ENCODE results near the gene KIAA0513. TPM values are rescaled to one million over a fixed set of nuclear protein-coding genes. Genes with fewer than 3 reads are reported as not detected.

Gene KIAA0513
- total RNA-seq, 1 experiment from 2014 or later = 12.4 TPM

DNA sequence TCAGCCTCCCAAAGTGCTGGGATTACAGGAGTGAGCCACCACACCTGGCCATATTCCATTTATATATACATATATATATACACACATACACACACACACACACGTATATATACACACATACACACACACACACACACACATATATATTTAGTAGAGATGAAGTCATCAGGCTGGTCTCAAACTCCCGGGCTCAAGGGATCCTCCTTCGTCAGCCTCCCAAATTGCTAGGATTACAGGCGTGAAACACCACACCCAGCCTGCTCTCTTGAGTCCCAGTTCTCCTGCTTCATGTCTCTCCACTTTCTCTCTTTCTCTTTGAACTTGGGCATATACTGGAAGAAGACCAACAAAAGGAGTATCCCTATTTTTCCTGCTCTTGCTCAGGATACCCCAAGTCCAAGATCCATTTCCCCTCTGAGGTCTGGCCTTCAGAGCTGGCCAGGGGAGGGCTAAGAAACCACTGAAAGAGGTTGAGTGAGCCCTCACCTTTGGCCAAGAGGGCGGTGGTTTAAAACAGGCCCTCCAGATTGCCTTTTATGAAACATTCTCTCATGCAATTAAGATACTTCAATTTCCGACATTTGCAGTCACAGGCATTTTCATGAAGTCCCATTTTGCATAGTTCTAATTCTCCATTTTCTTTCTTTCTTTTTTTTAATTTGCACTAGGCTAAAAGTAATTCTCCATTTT lies 46.8 kb downstream of the KIAA0513 start:
- CTCF ChIA-PET = interaction anchor here (0.6 kb wide), 1 partner anchor 112 kb away, joined by 5 read pairs; no protein-coding TSS in a partner anchor
- Mint-ChIP-seq H3K4me1 (ENCODE audit: low read depth, unreplicated experiment) (no peaks in the 10 kb centered on the region), H3K36me3 (ENCODE audit: insufficient read depth, unreplicated experiment) (no peaks in the 10 kb centered on the region), H3K4me3 (ENCODE audit: low read depth, unreplicated experiment) (no peak overlapping the region), H3K9me3 (ENCODE audit: low read depth, unreplicated experiment) (no peaks in the 10 kb centered on the region), H3K27ac (ENCODE audit: unreplicated experiment) (no peak overlapping the region), H3K27me3 (ENCODE audit: unreplicated experiment) (no peaks in the 10 kb centered on the region)
- intact Hi-C loops (cut with micrococcal nuclease; ENCODE audit: unreplicated experiment) = no loop called here
- TF ChIP-seq, protein P1, sequence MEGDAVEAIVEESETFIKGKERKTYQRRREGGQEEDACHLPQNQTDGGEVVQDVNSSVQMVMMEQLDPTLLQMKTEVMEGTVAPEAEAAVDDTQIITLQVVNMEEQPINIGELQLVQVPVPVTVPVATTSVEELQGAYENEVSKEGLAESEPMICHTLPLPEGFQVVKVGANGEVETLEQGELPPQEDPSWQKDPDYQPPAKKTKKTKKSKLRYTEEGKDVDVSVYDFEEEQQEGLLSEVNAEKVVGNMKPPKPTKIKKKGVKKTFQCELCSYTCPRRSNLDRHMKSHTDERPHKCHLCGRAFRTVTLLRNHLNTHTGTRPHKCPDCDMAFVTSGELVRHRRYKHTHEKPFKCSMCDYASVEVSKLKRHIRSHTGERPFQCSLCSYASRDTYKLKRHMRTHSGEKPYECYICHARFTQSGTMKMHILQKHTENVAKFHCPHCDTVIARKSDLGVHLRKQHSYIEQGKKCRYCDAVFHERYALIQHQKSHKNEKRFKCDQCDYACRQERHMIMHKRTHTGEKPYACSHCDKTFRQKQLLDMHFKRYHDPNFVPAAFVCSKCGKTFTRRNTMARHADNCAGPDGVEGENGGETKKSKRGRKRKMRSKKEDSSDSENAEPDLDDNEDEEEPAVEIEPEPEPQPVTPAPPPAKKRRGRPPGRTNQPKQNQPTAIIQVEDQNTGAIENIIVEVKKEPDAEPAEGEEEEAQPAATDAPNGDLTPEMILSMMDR (IDR thresholded peaks at IDR 0.05; ENCODE audit: unreplicated experiment) = no peak
- DNase-seq = no peak
- BruUV-seq (replicated peaks) = no TSS peak

DNA sequence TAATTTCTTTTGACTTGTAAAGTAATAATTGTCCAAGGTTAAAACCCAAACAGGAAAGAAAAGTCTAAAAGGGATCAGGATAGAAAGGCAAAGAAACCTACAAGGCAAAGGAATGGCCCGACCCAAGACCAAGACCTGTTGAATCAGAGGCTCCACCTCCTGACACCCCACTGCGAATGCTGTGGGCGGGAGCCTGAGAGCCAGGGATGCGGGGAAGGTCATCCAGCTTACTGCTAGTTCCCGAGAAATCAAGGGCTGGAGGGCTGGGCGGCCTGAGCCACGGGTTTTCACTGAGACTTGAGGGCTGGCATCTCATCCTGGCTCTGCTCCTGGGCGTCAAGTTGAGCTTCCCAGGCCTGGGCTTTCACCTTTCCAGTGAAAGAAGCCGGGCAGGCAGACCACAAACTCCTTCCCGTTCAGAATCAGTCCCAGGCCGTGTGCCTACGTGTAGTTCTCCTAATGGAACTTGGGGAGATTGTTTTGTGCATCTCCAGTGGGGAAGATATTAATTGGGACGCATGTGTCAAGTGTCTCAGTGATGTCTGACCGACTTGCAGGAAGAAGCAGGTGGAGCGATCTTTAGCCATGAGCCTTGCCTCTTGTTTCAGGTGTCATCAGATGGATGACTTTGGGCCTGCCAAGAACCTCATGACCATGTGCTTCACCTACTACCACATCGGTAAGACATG lies 47.8 kb downstream of the KIAA0513 start:
- CTCF ChIA-PET = interaction anchor here (0.7 kb wide), 1 partner anchor 28 kb away, joined by 3 read pairs; no protein-coding TSS in a partner anchor
- no TSS peak for BruUV-seq (replicated peaks)
- H3K4me3 Mint-ChIP-seq (ENCODE audit: low read depth, unreplicated experiment) = no peak overlapping the region
- TF ChIP-seq, protein P1 (IDR thresholded peaks at IDR 0.05; ENCODE audit: unreplicated experiment) = no peak
- no peaks in the 10 kb centered on the region for H3K36me3 Mint-ChIP-seq (ENCODE audit: insufficient read depth, unreplicated experiment)
- no peak overlapping the region for H3K27ac Mint-ChIP-seq (ENCODE audit: unreplicated experiment)
- intact Hi-C loops (cut with micrococcal nuclease; ENCODE audit: unreplicated experiment) = no loop called here
- H3K4me1 Mint-ChIP-seq (ENCODE audit: low read depth, unreplicated experiment) = no peaks in the 10 kb centered on the region
- no peaks in the 10 kb centered on the region for H3K27me3 Mint-ChIP-seq (ENCODE audit: unreplicated experiment)
- H3K9me3 Mint-ChIP-seq (ENCODE audit: low read depth, unreplicated experiment) = no peaks in the 10 kb centered on the region
- no peak for DNase-seq

DNA sequence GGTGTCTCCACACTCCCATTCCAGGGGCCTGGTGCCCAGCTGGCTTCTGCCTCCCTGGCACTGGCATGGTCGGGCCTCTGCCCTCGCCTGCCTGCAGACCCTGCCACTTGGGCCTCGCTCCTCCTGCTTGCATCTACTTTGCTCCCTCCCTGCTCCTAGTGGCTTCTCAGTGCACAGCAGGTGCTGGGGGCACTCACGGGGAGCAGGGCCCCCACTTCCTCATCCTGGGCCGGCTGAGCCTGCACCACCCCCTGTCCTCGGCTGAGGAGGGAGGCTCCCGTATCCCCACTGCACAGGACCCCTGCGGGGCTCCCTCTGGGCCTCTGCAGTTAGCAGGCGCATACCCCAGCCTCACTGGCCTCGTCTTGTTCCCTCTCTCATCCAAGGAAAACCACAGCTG lies 49.4 kb downstream of the KIAA0513 start:
- DNase-seq = no peak
- H3K4me3 Mint-ChIP-seq (ENCODE audit: low read depth, unreplicated experiment) = no peak overlapping the region
- H3K27ac Mint-ChIP-seq (ENCODE audit: unreplicated experiment) = no peak overlapping the region
- intact Hi-C loops (cut with micrococcal nuclease; ENCODE audit: unreplicated experiment) = no loop called here
- H3K4me1 Mint-ChIP-seq (ENCODE audit: low read depth, unreplicated experiment) = no peaks in the 10 kb centered on the region
- CTCF ChIA-PET = no interaction called here
- H3K27me3 Mint-ChIP-seq (ENCODE audit: unreplicated experiment) = no peaks in the 10 kb centered on the region
- TF ChIP-seq, protein P1 (IDR thresholded peaks at IDR 0.05; ENCODE audit: unreplicated experiment) = no peak
- H3K9me3 Mint-ChIP-seq (ENCODE audit: low read depth, unreplicated experiment) = no peaks in the 10 kb centered on the region
- no peaks in the 10 kb centered on the region for H3K36me3 Mint-ChIP-seq (ENCODE audit: insufficient read depth, unreplicated experiment)
- BruUV-seq (replicated peaks) = no TSS peak

DNA sequence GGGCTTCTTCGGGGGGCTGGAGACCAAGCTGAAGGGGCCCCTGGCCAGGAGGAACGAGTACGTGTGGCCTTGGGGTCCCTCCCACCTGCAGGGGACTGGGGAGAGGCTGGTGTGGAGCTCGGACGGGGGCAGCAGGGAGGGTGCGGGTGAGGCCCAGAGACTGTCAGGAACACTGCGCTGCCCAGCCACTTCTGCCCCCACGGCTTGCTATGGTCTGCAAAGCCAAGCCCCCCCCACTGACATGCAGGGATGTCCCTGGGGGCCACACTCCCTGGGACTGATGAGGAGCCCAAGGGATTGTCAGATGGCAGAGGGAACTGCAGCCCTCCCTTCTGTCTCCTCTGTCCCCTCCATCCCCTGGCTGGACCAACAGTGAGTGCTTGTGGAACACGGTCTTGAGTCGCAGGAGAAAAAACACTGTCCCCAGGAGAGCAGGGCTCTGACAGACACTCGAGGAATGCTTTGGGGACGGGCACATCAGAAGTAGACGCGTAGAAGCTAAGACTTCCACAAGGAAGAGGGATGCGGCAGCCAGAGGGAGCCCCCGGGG lies 50.1 kb downstream of the KIAA0513 start:
- CTCF ChIA-PET = interaction anchor here (0.7 kb wide), 1 partner anchor 9 kb away, joined by 3 read pairs; no protein-coding TSS in a partner anchor
- TF ChIP-seq, protein P1 (IDR thresholded peaks at IDR 0.05; ENCODE audit: unreplicated experiment) = no peak
- DNase-seq = no peak
- H3K27me3 Mint-ChIP-seq (ENCODE audit: unreplicated experiment) = no peaks in the 10 kb centered on the region
- intact Hi-C loops (cut with micrococcal nuclease; ENCODE audit: unreplicated experiment) = no loop called here
- H3K27ac Mint-ChIP-seq (ENCODE audit: unreplicated experiment) = no peak overlapping the region
- H3K4me1 Mint-ChIP-seq (ENCODE audit: low read depth, unreplicated experiment) = no peaks in the 10 kb centered on the region
- no peak overlapping the region for H3K4me3 Mint-ChIP-seq (ENCODE audit: low read depth, unreplicated experiment)
- no TSS peak for BruUV-seq (replicated peaks)
- no peaks in the 10 kb centered on the region for H3K9me3 Mint-ChIP-seq (ENCODE audit: low read depth, unreplicated experiment)
- no peaks in the 10 kb centered on the region for H3K36me3 Mint-ChIP-seq (ENCODE audit: insufficient read depth, unreplicated experiment)

Data from Calu3 (cell line).